ENCODE measurements around the gene SEC23A. TPM values are rescaled to one million over a fixed set of nuclear protein-coding genes. Genes with fewer than 3 reads are reported as not detected.

SEC23A gene
- total and polyA plus RNA-seq, 2 donors (not counting 1 experiment from before 2014, with no cell fraction given): 13.2 to 52.3 TPM

DNA sequence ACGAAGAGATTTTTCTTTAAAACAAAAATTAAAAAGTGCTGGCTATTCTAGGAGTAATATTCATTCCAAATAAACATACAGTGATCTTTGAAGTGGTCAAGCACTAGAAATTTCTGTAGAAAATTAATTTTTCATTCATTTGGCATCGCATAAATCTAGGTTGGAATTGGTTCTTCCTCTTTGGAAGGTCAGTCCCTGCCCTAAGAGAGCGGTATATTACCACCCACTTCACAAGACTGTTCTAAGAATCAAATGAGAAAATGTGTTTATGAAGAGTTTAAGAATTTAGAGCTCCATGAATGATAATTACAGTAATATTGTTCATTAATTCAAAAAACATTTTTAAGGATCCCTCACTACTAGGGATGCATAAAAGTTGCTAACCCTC is 10.6 kb upstream of the SEC23A start:
- H3K36me3 ChIP-seq (replicated peaks in 1 of 2; ENCODE audit: control extremely low read depth in 1 of 2, control insufficient read depth in 1 of 2, extremely low read depth in 1 of 2, insufficient read depth in 2 of 2, low read length in 1 of 2): peaks cover 0 to 10% of the 10 kb centered on the region in 2 experiments
- no peaks in the 10 kb centered on the region for H3K27me3 ChIP-seq (replicated peaks in 1 of 4; ENCODE audit: control extremely low read depth in 1 of 4, control insufficient read depth in 3 of 4, insufficient read depth in 4 of 4, low read length in 3 of 4)
- H3K4me1 ChIP-seq (ENCODE audit: control insufficient read depth in 2 of 2, insufficient read depth in 2 of 2, low read length in 2 of 2): peaks cover 13% of the 10 kb centered on the region in 2 donors
- no peaks in the 10 kb centered on the region for H3K9me3 ChIP-seq (ENCODE audit: control extremely low read depth in 1 of 3, control insufficient read depth in 2 of 3, insufficient read depth in 1 of 3, low read length in 2 of 3)
- H4K20me1 ChIP-seq (ENCODE audit: control insufficient read depth, insufficient read depth, low read length, poor library complexity, severe bottlenecking): no peaks in the 10 kb centered on the region
- peaks cover 29% of the 10 kb centered on the region for H3K79me2 ChIP-seq (ENCODE audit: control insufficient read depth, insufficient read depth, low read length)
- Mint-ChIP-seq H3K27me3 (no peaks in the 10 kb centered on the region), H3K27ac (peak overlapping the region; percentile 92), H3K4me1 (peaks cover 27% of the 10 kb centered on the region), H3K4me3 (peak overlapping the region; percentile 93), H3K9me3 (ENCODE audit: insufficient read depth) (no peaks in the 10 kb centered on the region)
- TF ChIP-seq, protein P1, sequence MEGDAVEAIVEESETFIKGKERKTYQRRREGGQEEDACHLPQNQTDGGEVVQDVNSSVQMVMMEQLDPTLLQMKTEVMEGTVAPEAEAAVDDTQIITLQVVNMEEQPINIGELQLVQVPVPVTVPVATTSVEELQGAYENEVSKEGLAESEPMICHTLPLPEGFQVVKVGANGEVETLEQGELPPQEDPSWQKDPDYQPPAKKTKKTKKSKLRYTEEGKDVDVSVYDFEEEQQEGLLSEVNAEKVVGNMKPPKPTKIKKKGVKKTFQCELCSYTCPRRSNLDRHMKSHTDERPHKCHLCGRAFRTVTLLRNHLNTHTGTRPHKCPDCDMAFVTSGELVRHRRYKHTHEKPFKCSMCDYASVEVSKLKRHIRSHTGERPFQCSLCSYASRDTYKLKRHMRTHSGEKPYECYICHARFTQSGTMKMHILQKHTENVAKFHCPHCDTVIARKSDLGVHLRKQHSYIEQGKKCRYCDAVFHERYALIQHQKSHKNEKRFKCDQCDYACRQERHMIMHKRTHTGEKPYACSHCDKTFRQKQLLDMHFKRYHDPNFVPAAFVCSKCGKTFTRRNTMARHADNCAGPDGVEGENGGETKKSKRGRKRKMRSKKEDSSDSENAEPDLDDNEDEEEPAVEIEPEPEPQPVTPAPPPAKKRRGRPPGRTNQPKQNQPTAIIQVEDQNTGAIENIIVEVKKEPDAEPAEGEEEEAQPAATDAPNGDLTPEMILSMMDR (IDR thresholded peaks at IDR 0.05): no peak
- TF ChIP-seq EZH2 (IDR thresholded peaks at IDR 0.05; ENCODE audit: borderline replicate concordance, insufficient read depth, low read depth, low read length, poor library complexity, severe bottlenecking): no peak
- peak overlapping the region; percentile 59 to 75 for H3K27ac ChIP-seq (ENCODE audit: low read length in 2 of 2)
- ATAC-seq (ENCODE audit: low read depth): no peak
- peak overlapping the region; percentile 85 for H2AFZ ChIP-seq (ENCODE audit: insufficient read depth, low read depth, low read length, poor library complexity, severe bottlenecking)
- no CpG with 5 or more reads among the region's 3 CpGs for WGBS (ENCODE audit: insufficient coverage)
- peak overlapping the region; percentile 68 to 85 (median 83) for H3K4me3 ChIP-seq (ENCODE audit: control extremely low read depth in 1 of 5, extremely low read depth in 1 of 5, insufficient read depth in 1 of 5, low read depth in 2 of 5, low read length in 4 of 5)
- peak overlapping the region; percentile 79 for H3K4me2 ChIP-seq (replicated peaks; ENCODE audit: low read depth, low read length, poor library complexity, severe bottlenecking)
- peak overlapping the region; percentile 81 for H3K9ac ChIP-seq (ENCODE audit: low read length)
- POLR2A ChIA-PET: interaction anchor here (0.7 to 1.3 kb wide), 6 partner anchors 10 to 318 kb away, joined by 3 to 12 read pairs (median 4); partner anchors contain the start of genes FBXO33, PNN, SEC23A and TRAPPC6B
- CTCF ChIA-PET: interaction anchor here (0.8 to 2.0 kb wide), 3 partner anchors 10 to 312 kb away, joined by 3 to 8 read pairs (median 4); partner anchors contain the start of genes PNN and SEC23A
- no peak for DNase-seq
- intact Hi-C loops (cut with micrococcal nuclease): loop anchor here (1.0 kb wide), 4 partner anchors 10 to 154 kb away; partner anchors contain the start of genes PNN, SEC23A and TRAPPC6B

DNA sequence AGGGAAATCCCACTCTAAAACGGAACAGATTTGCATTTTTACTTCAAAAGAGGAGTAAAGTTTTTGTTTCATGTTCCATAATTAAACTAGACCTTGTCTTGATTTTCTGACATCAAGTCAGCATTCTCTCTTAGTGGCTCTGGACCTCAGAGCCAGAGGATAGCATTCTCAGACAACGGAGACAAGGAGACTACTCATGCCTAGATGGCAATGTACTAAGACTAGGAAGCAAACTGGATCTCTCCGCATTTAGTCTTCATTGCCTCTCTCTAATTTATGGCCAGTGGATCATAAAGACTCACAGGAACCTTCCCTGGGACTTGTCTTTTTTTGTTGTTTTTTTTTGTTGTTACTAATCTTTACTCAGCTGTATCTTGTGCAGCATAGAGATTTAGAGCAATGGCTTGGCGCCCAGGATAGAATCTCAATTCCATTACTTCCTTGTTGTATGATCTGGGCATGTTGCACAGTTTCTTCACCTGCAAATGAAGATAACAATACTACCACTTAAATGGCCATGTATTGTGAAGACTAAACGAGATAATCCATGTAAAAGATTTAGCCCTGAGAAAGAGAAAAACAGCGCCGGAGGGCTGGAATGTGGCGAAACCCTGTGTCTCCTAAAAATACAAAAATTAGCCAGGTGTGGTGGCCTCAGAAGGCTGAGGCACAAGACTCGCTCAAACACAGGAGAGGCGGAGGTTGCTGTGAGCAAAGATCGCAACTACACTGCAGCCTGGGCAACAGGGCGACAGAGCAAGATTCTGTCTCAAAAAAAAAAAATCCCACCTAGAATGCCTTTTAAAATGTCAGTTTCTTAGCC is 7.1 kb upstream of the SEC23A start:
- Histone ChIP-seq H2AFZ (ENCODE audit: insufficient read depth, low read depth, low read length, poor library complexity, severe bottlenecking) (no peak overlapping the region), H3K27me3 (replicated peaks in 1 of 4; ENCODE audit: control extremely low read depth in 1 of 4, control insufficient read depth in 3 of 4, insufficient read depth in 4 of 4, low read length in 3 of 4) (no peaks in the 10 kb centered on the region), H4K20me1 (ENCODE audit: control insufficient read depth, insufficient read depth, low read length, poor library complexity, severe bottlenecking) (no peaks in the 10 kb centered on the region), H3K36me3 (replicated peaks in 1 of 2; ENCODE audit: control extremely low read depth in 1 of 2, control insufficient read depth in 1 of 2, extremely low read depth in 1 of 2, insufficient read depth in 2 of 2, low read length in 1 of 2) (no peaks in the 10 kb centered on the region), H3K4me1 (ENCODE audit: control insufficient read depth in 2 of 2, insufficient read depth in 2 of 2, low read length in 2 of 2) (peaks cover 10 to 12% of the 10 kb centered on the region in 2 donors), H3K4me3 (ENCODE audit: control extremely low read depth in 1 of 5, extremely low read depth in 1 of 5, insufficient read depth in 1 of 5, low read depth in 2 of 5, low read length in 4 of 5) (peak overlapping the region in 1 of 5 experiments; percentile 21), H3K27ac (ENCODE audit: low read length in 2 of 2) (no peak overlapping the region), H3K4me2 (replicated peaks; ENCODE audit: low read depth, low read length, poor library complexity, severe bottlenecking) (peak overlapping the region; percentile 25), H3K9me3 (ENCODE audit: control extremely low read depth in 1 of 3, control insufficient read depth in 2 of 3, insufficient read depth in 1 of 3, low read length in 2 of 3) (no peaks in the 10 kb centered on the region), H3K9ac (ENCODE audit: low read length) (peak overlapping the region; percentile 35), H3K79me2 (ENCODE audit: control insufficient read depth, insufficient read depth, low read length) (peaks cover 18% of the 10 kb centered on the region)
- 99% methylated on average over 7 of the region's 12 CpGs for WGBS (ENCODE audit: insufficient coverage)
- DNase-seq: no peak
- Mint-ChIP-seq H3K9me3 (ENCODE audit: insufficient read depth) (no peaks in the 10 kb centered on the region), H3K27me3 (no peaks in the 10 kb centered on the region), H3K4me1 (peaks cover 19% of the 10 kb centered on the region), H3K27ac (peak overlapping the region; percentile 67), H3K4me3 (peak overlapping the region; percentile 47)
- TF ChIP-seq, protein P1 (IDR thresholded peaks at IDR 0.05): no peak
- TF ChIP-seq EZH2 (IDR thresholded peaks at IDR 0.05; ENCODE audit: borderline replicate concordance, insufficient read depth, low read depth, low read length, poor library complexity, severe bottlenecking): no peak
- intact Hi-C loops (cut with micrococcal nuclease): no loop called here
- CTCF ChIA-PET: no interaction called here
- ATAC-seq (ENCODE audit: low read depth): no peak
- POLR2A ChIA-PET: no interaction called here

Measured in B cell (primary cell).